Erythroblast (primary cell): ENCODE results near the gene MYRIP.

Source experiments
- GATA1 ChIP-seq: IDR thresholded peaks from 2 replicates; pipeline ENCODE4 v1.6.1; 2011; ENCODE audit warnings: low read depth, mild to moderate bottlenecking, control low read depth, low read length, moderate library complexity
- POLR2A ChIP-seq: IDR thresholded peaks from 2 replicates; pipeline ENCODE4 v1.6.1; 2011; ENCODE audit warnings: mild to moderate bottlenecking, low read length

DNA sequence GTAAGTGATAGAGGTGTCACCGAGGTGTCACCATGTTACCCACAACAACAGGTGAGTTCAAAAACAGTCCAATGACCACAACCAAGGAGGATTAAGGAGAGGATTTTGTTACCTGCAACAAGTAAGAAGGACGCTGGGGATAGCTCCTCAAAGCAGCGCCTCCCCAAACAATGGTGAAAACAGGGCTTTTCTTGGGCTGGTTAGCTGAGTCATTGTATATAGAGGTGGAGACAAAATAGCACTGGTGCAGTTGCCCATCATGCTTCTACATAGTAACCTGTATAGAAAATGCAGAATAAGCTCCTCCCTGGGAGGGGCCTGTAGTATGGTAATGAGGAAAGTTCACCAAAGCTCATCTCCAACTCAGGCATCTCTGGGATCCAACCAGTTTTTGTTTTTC, 383.2 kb downstream of the MYRIP start:
- TF ChIP-seq POLR2A (no peak), GATA1 (no peak)
